ENCODE data around the gene IL12RB1. TPM values are rescaled to one million over a fixed set of nuclear protein-coding genes. Genes with fewer than 3 reads are reported as not detected.
"Not testable (repeated sequence)": the region's sequence is repeated elsewhere in the genome, so short reads cannot be mapped to it uniquely, and the experiment has no call there.

IL12RB1 gene
- polyA plus RNA-seq, 4 donors, result 0.09 to 0.47 (median 0.24) TPM

GRCh38 chr19:18113827-18114226, 27.1 kb upstream of the IL12RB1 start:
- DNase-seq (ENCODE audit: low read depth in 4 of 4, low spot score in 3 of 4), result no peak

GRCh38 chr19:18112989-18113478, 26.3 kb upstream of the IL12RB1 start:
- peak in 2 of 4 donors; percentile 58 for DNase-seq (ENCODE audit: low read depth in 4 of 4, low spot score in 3 of 4)

DNA sequence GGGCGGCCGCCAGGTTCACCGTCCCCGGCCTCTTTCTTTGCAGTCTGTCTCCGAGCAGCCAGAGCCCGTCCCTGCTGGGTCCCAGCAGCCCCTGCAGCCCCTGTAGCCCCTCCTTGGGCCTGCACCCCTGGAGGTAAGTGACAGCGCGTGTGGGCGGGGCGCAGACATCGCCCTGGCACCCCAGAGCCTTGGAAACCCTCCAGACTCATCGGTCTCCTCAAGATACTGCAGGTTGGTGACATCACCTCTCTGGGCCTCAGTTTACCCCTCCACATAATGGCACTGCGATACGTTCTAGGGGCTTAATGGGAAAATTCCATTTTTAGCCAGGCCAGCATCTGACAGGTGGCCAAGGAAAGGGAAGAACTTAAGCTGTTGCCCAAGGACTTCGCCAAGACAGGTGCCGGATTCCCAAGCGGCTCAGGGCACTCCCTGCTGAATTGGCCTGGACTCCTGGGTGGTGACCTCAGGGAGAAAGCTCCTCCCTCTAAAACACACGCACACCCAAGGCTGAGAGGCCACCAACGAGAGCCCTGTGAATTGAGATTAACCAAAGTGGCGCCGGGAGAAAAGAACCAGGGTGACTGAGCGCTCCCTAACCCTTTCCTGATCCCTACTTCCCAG, 24.0 kb upstream of the IL12RB1 start:
- DNase-seq (ENCODE audit: low read depth in 4 of 4, low spot score in 3 of 4), result no peak

- no peak for DNase-seq (ENCODE audit: low read depth in 4 of 4, low spot score in 3 of 4)
Measured at GRCh38 chr19:18109733-18110608, 23.2 kb upstream of the IL12RB1 start.

GRCh38 chr19:18109341-18109732, 22.6 kb upstream of the IL12RB1 start:
- DNase-seq (ENCODE audit: low read depth in 4 of 4, low spot score in 3 of 4), result no peak

GRCh38 chr19:18108897-18109296, 22.2 kb upstream of the IL12RB1 start:
- DNase-seq (ENCODE audit: low read depth in 4 of 4, low spot score in 3 of 4), result no peak

GRCh38 chr19:18107235-18107634, 20.5 kb upstream of the IL12RB1 start:
- DNase-seq (ENCODE audit: low read depth in 4 of 4, low spot score in 3 of 4), result no peak

DNA sequence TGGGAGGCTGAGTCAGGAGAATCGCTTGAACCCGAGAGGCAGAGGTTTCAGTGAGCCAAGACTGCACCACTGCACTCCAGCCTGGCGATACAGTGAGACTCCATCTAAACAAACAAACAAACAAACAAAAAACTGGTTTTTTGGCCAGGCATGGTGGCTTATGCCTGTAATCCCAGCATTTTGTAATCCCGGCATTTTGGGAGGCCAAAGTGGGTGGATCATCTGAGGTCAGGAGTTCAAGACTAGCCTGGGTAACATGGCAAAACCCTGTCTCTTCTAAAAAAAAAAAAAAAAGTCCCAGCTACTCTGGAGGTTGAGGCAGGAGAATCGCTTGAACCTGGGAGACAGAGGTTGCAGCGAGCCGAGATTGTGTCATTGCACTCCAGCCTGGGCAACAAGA, 18.5 kb upstream of the IL12RB1 start:
- DNase-seq (ENCODE audit: low read depth in 4 of 4, low spot score in 3 of 4), result not testable (repeated sequence)

DNA sequence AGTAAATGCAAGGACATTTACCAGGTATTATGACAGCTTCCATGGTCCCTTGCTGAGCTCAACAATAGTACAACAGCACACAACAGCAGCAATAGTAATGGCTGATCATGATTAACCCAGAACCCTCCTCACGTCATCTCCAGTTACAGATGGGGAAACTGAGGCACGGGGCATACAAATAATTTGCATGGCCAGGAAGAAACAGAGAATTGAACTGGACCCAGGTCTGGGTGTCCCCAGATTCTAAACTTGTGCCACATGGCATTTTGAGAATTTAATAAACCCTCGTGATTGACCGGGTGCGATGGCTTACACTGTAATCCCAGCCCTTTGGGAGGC, 18.0 kb upstream of the IL12RB1 start:
- DNase-seq (ENCODE audit: low read depth in 4 of 4, low spot score in 3 of 4), result no peak

- DNase-seq (ENCODE audit: low read depth in 4 of 4, low spot score in 3 of 4), result no peak
Measured at GRCh38 chr19:18102916-18103542, 16.3 kb upstream of the IL12RB1 start.

DNA sequence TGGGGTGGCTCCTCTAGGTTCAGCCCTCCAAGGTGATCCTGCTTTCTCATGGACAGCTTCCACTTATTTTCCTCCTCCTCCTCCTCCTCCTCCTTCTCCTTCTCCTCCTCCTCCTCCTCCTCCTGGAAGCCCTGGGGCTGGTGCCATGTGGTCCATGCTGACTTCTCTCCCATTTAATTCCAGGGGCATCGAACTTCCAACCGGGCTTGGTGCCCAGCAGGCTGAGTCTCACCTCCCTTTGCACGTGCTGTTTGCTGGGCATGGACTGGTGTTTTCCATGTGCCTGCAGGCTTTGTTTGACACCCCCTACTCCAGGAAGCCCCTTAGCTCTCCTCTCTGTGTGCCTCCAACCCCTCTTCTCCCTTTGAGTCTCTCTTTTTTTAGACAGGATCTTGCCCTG, 14.5 kb upstream of the IL12RB1 start:
- no peak for DNase-seq (ENCODE audit: low read depth in 4 of 4, low spot score in 3 of 4)

DNA sequence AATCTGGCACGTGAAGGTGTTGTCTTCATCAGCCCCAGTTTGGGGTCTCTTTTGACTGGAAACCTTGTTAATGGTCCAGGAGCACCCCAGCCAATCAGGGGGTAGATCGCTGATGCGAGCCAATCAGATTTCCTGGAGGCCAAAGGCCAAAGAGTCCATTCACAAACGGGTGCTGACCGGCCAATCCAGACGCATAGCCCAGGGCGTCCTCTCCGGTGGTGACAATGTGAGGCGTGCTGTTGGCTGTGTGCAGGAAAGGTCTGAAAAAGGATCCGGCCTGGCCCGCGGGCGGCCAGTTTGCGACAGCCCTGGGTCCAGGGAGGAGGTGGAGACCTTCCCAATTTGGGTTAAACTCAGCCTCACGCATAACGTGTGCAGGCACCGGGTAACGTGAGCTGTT, 14.0 kb upstream of the IL12RB1 start:
- no peak for DNase-seq (ENCODE audit: low read depth in 4 of 4, low spot score in 3 of 4)

- DNase-seq (ENCODE audit: low read depth in 4 of 4, low spot score in 3 of 4), result no peak
Measured at GRCh38 chr19:18099623-18099995, 12.9 kb upstream of the IL12RB1 start.

DNA sequence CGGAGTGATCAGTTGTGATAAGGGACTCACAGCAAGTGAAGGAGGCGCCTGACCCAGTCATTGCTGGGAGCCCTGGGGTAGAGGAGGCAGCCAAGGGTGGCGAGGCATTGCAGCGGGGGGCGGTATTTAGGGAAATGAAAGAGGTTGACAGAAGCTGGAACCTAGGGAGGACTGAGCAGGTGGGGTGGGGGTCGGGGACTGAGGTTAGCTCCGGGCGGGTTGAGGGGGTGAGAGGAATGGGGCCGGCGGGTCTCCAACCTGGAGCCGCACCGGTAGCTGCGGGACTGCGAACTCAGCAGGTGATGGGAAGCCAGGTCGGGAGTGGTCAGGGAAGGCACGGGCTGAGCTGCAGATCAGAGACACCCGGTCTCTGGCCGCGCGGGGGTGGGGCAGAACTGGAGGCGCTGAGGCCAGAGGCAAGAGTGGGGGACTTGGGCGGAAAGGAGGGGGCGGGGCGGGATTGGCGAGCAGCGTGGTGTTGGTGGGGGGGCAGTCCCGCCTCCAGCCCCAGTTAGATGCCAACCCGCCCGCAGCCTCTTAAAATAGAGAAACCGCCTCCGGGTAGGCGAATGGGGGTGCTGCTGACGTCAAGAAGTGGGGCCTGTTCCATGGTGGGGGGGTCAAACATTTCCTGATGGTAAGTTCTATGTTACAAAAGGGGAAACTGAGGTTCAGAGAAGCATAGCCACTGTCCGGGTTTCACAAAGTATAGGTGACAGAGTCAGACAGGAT, 12.3 kb upstream of the IL12RB1 start:
- DNase-seq (ENCODE audit: low read depth in 4 of 4, low spot score in 3 of 4), result no peak

- no peak for DNase-seq (ENCODE audit: low read depth in 4 of 4, low spot score in 3 of 4)
Measured at GRCh38 chr19:18097993-18098890, 11.5 kb upstream of the IL12RB1 start.

GRCh38 chr19:18097217-18097992, 10.7 kb upstream of the IL12RB1 start, which contains the start of gene MAST3:
Gene MAST3 (plus strand): TSS chr19:18097778. CDS start chr19:18097793, 15 bp downstream.
- no peak for DNase-seq (ENCODE audit: low read depth in 4 of 4, low spot score in 3 of 4)

DNA sequence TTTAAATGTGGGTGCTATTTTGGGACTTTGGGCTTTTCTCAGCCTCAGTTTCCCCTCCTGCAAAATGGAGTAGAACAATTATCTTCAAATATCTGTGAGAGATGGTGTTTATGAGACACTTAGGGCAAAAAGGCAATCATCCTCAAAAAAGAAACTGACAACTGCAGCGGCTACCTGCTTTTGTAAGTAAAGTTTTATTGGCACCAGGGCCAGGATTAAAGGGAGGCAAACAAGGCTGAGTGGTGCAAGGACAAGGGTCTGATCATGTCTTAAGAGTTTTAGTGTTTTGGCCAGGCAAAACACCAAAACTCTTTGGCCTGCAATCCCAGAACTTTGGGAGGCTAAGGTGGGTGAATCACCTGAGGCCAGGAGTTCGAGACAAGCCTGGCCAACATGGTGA, 9.5 kb upstream of the IL12RB1 start:
- DNase-seq (ENCODE audit: low read depth in 4 of 4, low spot score in 3 of 4), result no peak

- no peak for DNase-seq (ENCODE audit: low read depth in 4 of 4, low spot score in 3 of 4)
Measured at GRCh38 chr19:18093439-18094161, 6.9 kb upstream of the IL12RB1 start.
